Neural cell (in vitro differentiated cells): ENCODE data around the gene EXOC4. TPM values are rescaled to one million over a fixed set of nuclear protein-coding genes. Genes with fewer than 3 reads are reported as not detected.

Experiments used
- H2AFZ ChIP-seq: fragments of 200-600, 300-800 bp; sonication (generic), shearing (Covaris generic); 2 replicates; pipeline ENCODE4 v1.6.0; 2014; ENCODE audit warnings: low read depth, mild to moderate bottlenecking, antibody characterized with exemption, low read length, moderate library complexity
- H3F3A ChIP-seq: fragments of 200-600 bp; shearing (Covaris generic); 2 replicates; pipeline ENCODE4 v1.6.1; 2016; ENCODE audit warnings: mild to moderate bottlenecking, moderate library complexity, mixed read lengths, antibody characterized with exemption, low read length; ENCODE audit not compliant: insufficient read depth, poor library complexity, severe bottlenecking
- H3K27ac ChIP-seq: fragments of 200-600, 300-800 bp; sonication (generic), shearing (Covaris generic); 2 replicates; pipeline ENCODE4 v1.5.1; 2014; ENCODE audit warnings: mild to moderate bottlenecking, low read length, moderate library complexity
- H3K27me3 ChIP-seq: fragments of 300-800, 200-600 bp; sonication (generic), shearing (Covaris generic); 2 replicates; pipeline ENCODE4 v1.6.0; 2014; ENCODE audit warnings: mild to moderate bottlenecking, low read depth, low read length, moderate library complexity; ENCODE audit not compliant: insufficient read depth
- H3K36me3 ChIP-seq: fragments of 300-800, 200-600 bp; sonication (generic), shearing (Covaris generic); 2 replicates; pipeline ENCODE4 v1.5.1; 2014; ENCODE audit warnings: mild to moderate bottlenecking, antibody characterized with exemption, low read length, moderate library complexity; ENCODE audit not compliant: insufficient read depth
- H3K4me2 ChIP-seq: fragments of 300-800, 200-600 bp; sonication (generic), shearing (Covaris generic); 2 replicates; pipeline ENCODE4 v1.6.0; 2014; ENCODE audit warnings: mild to moderate bottlenecking, low read length
- H3K4me3 ChIP-seq: fragments of 300-800, 200-600 bp; sonication (generic), shearing (Covaris generic); 2 replicates; pipeline ENCODE4 v1.5.1; 2014; ENCODE audit warnings: mild to moderate bottlenecking, low read length, moderate library complexity
- H3K79me2 ChIP-seq: fragments of 200-600 bp; shearing (Covaris generic); replicated peaks from 2 replicates; pipeline ENCODE4 v1.6.0; 2014; ENCODE audit warnings: mild to moderate bottlenecking, low read length, moderate library complexity; ENCODE audit not compliant: insufficient read depth
- H3K9ac ChIP-seq: fragments of 300-800, 200-600 bp; sonication (generic), shearing (Covaris generic); 2 replicates; pipeline ENCODE4 v1.6.1; 2016; ENCODE audit warnings: mild to moderate bottlenecking, low read length, mixed read lengths
- H3K9me2 ChIP-seq: fragments of 200-600 bp; shearing (Covaris generic); 2 replicates; pipeline ENCODE4 v1.6.1; 2016; ENCODE audit warnings: mild to moderate bottlenecking, low read length, mixed read lengths; ENCODE audit not compliant: insufficient read depth
- H3K9me3 ChIP-seq: fragments of 200-600, 300-800 bp; sonication (generic), shearing (Covaris generic); 2 replicates; pipeline ENCODE4 v1.6.1; 2016; ENCODE audit warnings: mild to moderate bottlenecking, mixed run types, low read length, moderate library complexity, mixed read lengths
- H4K20me1 ChIP-seq: fragments of 200-600 bp; shearing (Covaris generic); 2 replicates; pipeline ENCODE4 v1.6.1; 2016; ENCODE audit warnings: mild to moderate bottlenecking, mixed run types; ENCODE audit not compliant: insufficient read depth
- EP300 ChIP-seq: fragments of 450-650 bp; conservative IDR thresholded peaks from 2 replicates; pipeline ENCODE4 v1.6.1; 2014; ENCODE audit warnings: antibody characterized with exemption, mild to moderate bottlenecking, moderate library complexity; ENCODE audit not compliant: poor library complexity, severe bottlenecking
- EZH2 ChIP-seq: fragments of 200-600, 300-800 bp; shearing (Covaris generic), sonication (generic); IDR thresholded peaks from 2 replicates; pipeline ENCODE4 v1.6.1; 2014; ENCODE audit warnings: antibody characterized with exemption, low read length, borderline replicate concordance, mild to moderate bottlenecking; ENCODE audit not compliant: insufficient read depth, poor library complexity, severe bottlenecking
- MXI1 ChIP-seq: fragments of 450-650 bp; conservative IDR thresholded peaks from 2 replicates; pipeline ENCODE4 v1.6.1; 2014; ENCODE audit warnings: antibody characterized with exemption, mild to moderate bottlenecking; ENCODE audit not compliant: poor library complexity, severe bottlenecking
- POLR2AphosphoS5 ChIP-seq: IDR thresholded peaks from 2 replicates; pipeline ENCODE4 v1.6.1; 2012
- RAD21 ChIP-seq: fragments of 450-650 bp; conservative IDR thresholded peaks from 2 replicates; pipeline ENCODE4 v1.6.1; 2014; ENCODE audit warnings: antibody characterized with exemption, mild to moderate bottlenecking, moderate library complexity
- SMC3 ChIP-seq: fragments of 450-650 bp; conservative IDR thresholded peaks from 2 replicates; pipeline ENCODE4 v1.6.1; 2014; ENCODE audit warnings: antibody characterized with exemption, mild to moderate bottlenecking, moderate library complexity; ENCODE audit not compliant: poor library complexity
- TAF1 ChIP-seq: IDR thresholded peaks from 2 replicates; pipeline ENCODE4 v1.6.1; 2012; ENCODE audit warnings: low read depth
- polyA plus RNA-seq: library from polyadenylated mRNA; depleted of rRNA; stranded (reverse); fragments of >200 nt; gene quantifications from 2 replicates; pipeline ENCODE4 v1.2.3, GENCODE V29; 2014
- TF ChIP-seq, protein P1 (sequence below): IDR thresholded peaks from 2 replicates; pipeline ENCODE4 v1.6.1; 2012; ENCODE audit warnings: borderline replicate concordance
- TF ChIP-seq, protein P2 (sequence below): fragments of 450-650 bp; IDR thresholded peaks from 2 replicates; pipeline ENCODE4 v1.5.1; 2014; ENCODE audit warnings: antibody characterized with exemption, mild to moderate bottlenecking, moderate library complexity; ENCODE audit not compliant: poor library complexity, severe bottlenecking

Gene EXOC4
- polyA plus RNA-seq, 1 donor from 2014 or later, result 36.5 TPM

DNA sequence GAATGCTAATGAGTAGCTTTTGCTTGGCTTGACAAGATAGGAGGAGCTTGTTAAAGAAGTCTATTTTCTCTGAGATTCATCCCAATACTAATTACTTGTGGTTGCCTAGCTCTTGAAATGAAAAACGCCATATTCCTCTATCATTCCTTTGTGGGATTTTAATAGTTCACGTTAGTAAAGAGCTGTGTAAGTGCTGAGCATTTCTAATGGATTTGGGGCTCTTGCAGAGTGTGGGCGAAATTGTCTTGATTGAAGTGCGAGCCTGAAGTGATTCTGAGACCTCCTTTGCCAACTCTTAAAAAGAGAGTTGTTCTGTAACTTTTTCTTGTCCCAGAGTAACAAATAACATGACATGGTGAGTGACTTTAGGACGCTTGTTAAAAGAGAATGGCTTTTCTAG, 45.2 kb downstream of the EXOC4 start:
- TF ChIP-seq TAF1, result no peak
- TF ChIP-seq SMC3, result no peak
- TF ChIP-seq, protein P1, sequence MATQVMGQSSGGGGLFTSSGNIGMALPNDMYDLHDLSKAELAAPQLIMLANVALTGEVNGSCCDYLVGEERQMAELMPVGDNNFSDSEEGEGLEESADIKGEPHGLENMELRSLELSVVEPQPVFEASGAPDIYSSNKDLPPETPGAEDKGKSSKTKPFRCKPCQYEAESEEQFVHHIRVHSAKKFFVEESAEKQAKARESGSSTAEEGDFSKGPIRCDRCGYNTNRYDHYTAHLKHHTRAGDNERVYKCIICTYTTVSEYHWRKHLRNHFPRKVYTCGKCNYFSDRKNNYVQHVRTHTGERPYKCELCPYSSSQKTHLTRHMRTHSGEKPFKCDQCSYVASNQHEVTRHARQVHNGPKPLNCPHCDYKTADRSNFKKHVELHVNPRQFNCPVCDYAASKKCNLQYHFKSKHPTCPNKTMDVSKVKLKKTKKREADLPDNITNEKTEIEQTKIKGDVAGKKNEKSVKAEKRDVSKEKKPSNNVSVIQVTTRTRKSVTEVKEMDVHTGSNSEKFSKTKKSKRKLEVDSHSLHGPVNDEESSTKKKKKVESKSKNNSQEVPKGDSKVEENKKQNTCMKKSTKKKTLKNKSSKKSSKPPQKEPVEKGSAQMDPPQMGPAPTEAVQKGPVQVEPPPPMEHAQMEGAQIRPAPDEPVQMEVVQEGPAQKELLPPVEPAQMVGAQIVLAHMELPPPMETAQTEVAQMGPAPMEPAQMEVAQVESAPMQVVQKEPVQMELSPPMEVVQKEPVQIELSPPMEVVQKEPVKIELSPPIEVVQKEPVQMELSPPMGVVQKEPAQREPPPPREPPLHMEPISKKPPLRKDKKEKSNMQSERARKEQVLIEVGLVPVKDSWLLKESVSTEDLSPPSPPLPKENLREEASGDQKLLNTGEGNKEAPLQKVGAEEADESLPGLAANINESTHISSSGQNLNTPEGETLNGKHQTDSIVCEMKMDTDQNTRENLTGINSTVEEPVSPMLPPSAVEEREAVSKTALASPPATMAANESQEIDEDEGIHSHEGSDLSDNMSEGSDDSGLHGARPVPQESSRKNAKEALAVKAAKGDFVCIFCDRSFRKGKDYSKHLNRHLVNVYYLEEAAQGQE, result no peak
- TF ChIP-seq RAD21, result no peak
- no peak for TF ChIP-seq POLR2AphosphoS5
- TF ChIP-seq, protein P2, sequence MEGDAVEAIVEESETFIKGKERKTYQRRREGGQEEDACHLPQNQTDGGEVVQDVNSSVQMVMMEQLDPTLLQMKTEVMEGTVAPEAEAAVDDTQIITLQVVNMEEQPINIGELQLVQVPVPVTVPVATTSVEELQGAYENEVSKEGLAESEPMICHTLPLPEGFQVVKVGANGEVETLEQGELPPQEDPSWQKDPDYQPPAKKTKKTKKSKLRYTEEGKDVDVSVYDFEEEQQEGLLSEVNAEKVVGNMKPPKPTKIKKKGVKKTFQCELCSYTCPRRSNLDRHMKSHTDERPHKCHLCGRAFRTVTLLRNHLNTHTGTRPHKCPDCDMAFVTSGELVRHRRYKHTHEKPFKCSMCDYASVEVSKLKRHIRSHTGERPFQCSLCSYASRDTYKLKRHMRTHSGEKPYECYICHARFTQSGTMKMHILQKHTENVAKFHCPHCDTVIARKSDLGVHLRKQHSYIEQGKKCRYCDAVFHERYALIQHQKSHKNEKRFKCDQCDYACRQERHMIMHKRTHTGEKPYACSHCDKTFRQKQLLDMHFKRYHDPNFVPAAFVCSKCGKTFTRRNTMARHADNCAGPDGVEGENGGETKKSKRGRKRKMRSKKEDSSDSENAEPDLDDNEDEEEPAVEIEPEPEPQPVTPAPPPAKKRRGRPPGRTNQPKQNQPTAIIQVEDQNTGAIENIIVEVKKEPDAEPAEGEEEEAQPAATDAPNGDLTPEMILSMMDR, result no peak
- no peak for TF ChIP-seq MXI1
- TF ChIP-seq EZH2, result no peak
- no peak for TF ChIP-seq EP300
- H4K20me1 ChIP-seq, result no peaks in the 10 kb centered on the region

DNA sequence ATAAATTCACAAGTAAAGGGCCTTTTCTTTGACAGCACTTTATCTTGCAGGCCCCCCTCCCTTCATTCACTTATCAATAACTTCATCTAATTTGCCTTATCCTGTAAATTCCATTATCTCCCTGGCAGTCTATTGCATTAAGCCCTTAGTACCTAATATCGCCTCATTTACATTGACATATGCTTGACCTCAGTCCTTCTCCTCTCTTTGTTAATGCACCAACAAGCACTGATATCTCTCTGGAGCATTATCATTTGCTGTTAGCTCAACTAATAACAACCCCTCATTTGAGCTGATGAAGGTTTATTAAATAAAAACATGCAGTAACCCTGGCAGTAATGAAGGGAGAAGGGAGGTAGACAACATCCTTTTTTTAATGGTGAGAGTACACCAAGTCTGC, 46.8 kb downstream of the EXOC4 start:
- H3F3A ChIP-seq, result peaks cover 4% of the 10 kb centered on the region
- no peaks in the 10 kb centered on the region for H3K9me3 ChIP-seq
- no peak overlapping the region for H2AFZ ChIP-seq
- no peak overlapping the region for H3K9ac ChIP-seq
- no peaks in the 10 kb centered on the region for H3K36me3 ChIP-seq
- no peaks in the 10 kb centered on the region for H3K9me2 ChIP-seq
- no peaks in the 10 kb centered on the region for H3K79me2 ChIP-seq
- H4K20me1 ChIP-seq, result no peaks in the 10 kb centered on the region
- H3K4me3 ChIP-seq, result no peak overlapping the region
- no peak overlapping the region for H3K27ac ChIP-seq
- TF ChIP-seq RAD21 (no peak), EP300 (no peak), EZH2 (no peak), SMC3 (no peak), POLR2AphosphoS5 (no peak), MXI1 (no peak), TAF1 (no peak)
- TF ChIP-seq, protein P1, result no peak
- TF ChIP-seq, protein P2, result no peak
- H3K27me3 ChIP-seq, result no peaks in the 10 kb centered on the region
- no peak overlapping the region for H3K4me2 ChIP-seq

More for the DNA sequence above, 45.2 kb downstream of the EXOC4 start:
- peaks cover 7% of the 10 kb centered on the region for H3F3A ChIP-seq
- no peak overlapping the region for H3K27ac ChIP-seq
- H3K9me2 ChIP-seq, result no peaks in the 10 kb centered on the region
- H3K27me3 ChIP-seq, result no peaks in the 10 kb centered on the region
- no peaks in the 10 kb centered on the region for H3K36me3 ChIP-seq
- H3K9me3 ChIP-seq, result no peaks in the 10 kb centered on the region
- no peak overlapping the region for H3K9ac ChIP-seq
- no peaks in the 10 kb centered on the region for H3K79me2 ChIP-seq
- H3K4me2 ChIP-seq, result no peak overlapping the region
- H2AFZ ChIP-seq, result no peak overlapping the region
- H3K4me3 ChIP-seq, result no peak overlapping the region
